Dendritic cell treated with granulocyte-macrophage colony-stimulating factor and Interleukin-4, amounts not matched to agents 40 ng/mL and 50 ng/mL, for 4 days (primary cell): Measurements from ENCODE around the gene KCNF1.
"Not testable (repeated sequence)": the region's sequence is repeated elsewhere in the genome, so short reads cannot be mapped to it uniquely, and the experiment has no call there.

Experiments used
- H3K27ac Mint-ChIP-seq: one replicate; pipeline ENCODE4 v1.8.0; 2022; ENCODE audit warnings: mild to moderate bottlenecking, mixed read lengths
- H3K27me3 Mint-ChIP-seq: one replicate; pipeline ENCODE4 v1.8.0; 2022; ENCODE audit warnings: mild to moderate bottlenecking, mixed read lengths
- H3K36me3 Mint-ChIP-seq: one replicate; pipeline ENCODE4 v1.8.0; 2022; ENCODE audit warnings: low read depth, mixed read lengths
- H3K4me1 Mint-ChIP-seq: one replicate; pipeline ENCODE4 v1.8.0; 2022; ENCODE audit warnings: low read depth, mixed read lengths
- H3K4me3 Mint-ChIP-seq: one replicate; pipeline ENCODE4 v1.8.0; 2022; ENCODE audit warnings: mild to moderate bottlenecking, moderate library complexity, mixed read lengths
- H3K9me3 Mint-ChIP-seq: one replicate; pipeline ENCODE4 v1.8.0; 2022; ENCODE audit warnings: mixed read lengths
- intact Hi-C: fragments of 100-400 bp; cut with micrococcal nuclease; formaldehyde crosslinking; loops from one replicate; pipeline ENCODE4 v1.15.0; 2022

KCNF1 gene

DNA sequence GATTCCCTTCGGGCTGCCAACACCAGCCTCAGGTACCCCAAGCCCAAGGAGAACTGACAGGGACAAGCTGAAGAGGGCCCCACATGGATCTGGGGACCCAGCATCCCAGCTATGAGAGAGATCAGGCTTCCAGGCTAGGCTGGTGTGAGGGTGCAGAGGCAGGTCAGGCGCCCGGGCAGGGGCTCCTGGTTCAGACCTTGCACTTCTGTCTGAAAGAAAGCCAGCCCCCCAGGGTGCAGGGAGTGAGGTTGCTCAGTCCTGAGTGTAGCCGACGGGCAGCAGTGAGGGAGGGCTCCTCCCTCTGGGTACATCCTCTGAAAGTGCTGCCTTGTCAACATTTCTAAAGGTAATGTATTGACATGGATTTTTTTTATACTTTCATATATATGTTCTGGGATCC lies 33.1 kb downstream of the KCNF1 start:
- intact Hi-C loops, result no loop called here
- no peak overlapping the region for H3K4me3 Mint-ChIP-seq
- no peaks in the 10 kb centered on the region for H3K4me1 Mint-ChIP-seq
- peaks cover 3% of the 10 kb centered on the region for H3K9me3 Mint-ChIP-seq
- H3K27ac Mint-ChIP-seq, result no peak overlapping the region
- H3K36me3 Mint-ChIP-seq, result no peaks in the 10 kb centered on the region
- H3K27me3 Mint-ChIP-seq, result peaks cover 32% of the 10 kb centered on the region

GRCh38 chr2:10946394-10946793 lies 34.7 kb downstream of the KCNF1 start:
- Mint-ChIP-seq H3K27ac (no peak overlapping the region), H3K4me1 (no peaks in the 10 kb centered on the region), H3K36me3 (no peaks in the 10 kb centered on the region), H3K27me3 (peaks cover 36% of the 10 kb centered on the region), H3K4me3 (no peak overlapping the region), H3K9me3 (peaks cover 9% of the 10 kb centered on the region)
- intact Hi-C loops, result no loop called here

DNA sequence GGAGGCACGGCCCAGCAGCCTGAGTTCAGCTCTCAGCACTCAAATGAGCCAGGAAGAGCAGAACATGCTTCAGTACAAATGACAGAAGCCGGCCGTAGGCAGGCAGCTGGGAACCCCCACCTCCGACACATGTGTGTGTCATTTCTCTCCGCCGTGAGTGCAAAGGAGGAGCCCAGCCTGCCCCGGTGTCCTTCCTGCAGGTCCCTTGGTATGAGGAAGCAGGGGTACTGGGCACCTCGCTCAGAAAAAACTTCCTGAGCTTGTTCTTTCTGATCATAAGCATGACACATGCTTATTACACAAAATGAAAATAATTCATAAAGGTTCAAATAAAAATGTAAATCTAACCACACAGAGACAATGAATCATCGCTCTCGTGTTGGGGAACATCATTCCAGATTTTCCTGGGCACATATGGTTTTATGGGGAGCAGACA lies 35.3 kb downstream of the KCNF1 start:
- Mint-ChIP-seq H3K36me3 (no peaks in the 10 kb centered on the region), H3K27ac (no peak overlapping the region), H3K9me3 (peaks cover 9% of the 10 kb centered on the region), H3K4me1 (no peaks in the 10 kb centered on the region), H3K27me3 (peaks cover 41% of the 10 kb centered on the region), H3K4me3 (no peak overlapping the region)
- intact Hi-C loops, result no loop called here

- peaks cover 44% of the 10 kb centered on the region for H3K27me3 Mint-ChIP-seq
- no peak overlapping the region for H3K27ac Mint-ChIP-seq
- H3K4me1 Mint-ChIP-seq, result no peaks in the 10 kb centered on the region
- H3K36me3 Mint-ChIP-seq, result no peaks in the 10 kb centered on the region
- peaks cover 9% of the 10 kb centered on the region for H3K9me3 Mint-ChIP-seq
- no peak overlapping the region for H3K4me3 Mint-ChIP-seq
- intact Hi-C loops, result no loop called here
These were observed 35.9 kb downstream of the KCNF1 start for GRCh38 chr2:10947446-10948187.

DNA sequence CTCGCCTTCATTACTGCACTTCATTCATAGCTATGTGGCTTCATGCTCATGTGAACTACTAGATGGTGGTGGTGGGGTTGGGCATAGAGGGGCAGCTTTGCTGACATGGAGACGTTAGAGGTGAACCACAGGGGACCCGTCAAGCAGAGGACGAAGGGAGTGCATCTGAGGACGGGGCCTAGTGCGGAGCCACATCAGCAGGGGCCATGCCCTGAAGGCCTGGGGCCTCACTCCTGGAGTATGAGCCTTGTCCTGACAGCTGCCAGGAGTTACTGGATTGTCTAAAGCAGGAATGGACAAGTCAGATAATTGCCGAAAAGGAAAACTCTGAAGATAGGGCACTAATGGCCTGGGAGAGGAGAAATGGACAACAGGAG lies 36.4 kb downstream of the KCNF1 start:
- H3K27ac Mint-ChIP-seq, result no peak overlapping the region
- H3K36me3 Mint-ChIP-seq, result no peaks in the 10 kb centered on the region
- intact Hi-C loops, result no loop called here
- no peak overlapping the region for H3K4me3 Mint-ChIP-seq
- H3K4me1 Mint-ChIP-seq, result no peaks in the 10 kb centered on the region
- peaks cover 45% of the 10 kb centered on the region for H3K27me3 Mint-ChIP-seq
- peaks cover 12% of the 10 kb centered on the region for H3K9me3 Mint-ChIP-seq

GRCh38 chr2:10948606-10949230 lies 37.0 kb downstream of the KCNF1 start:
- intact Hi-C loops, result no loop called here
- H3K9me3 Mint-ChIP-seq, result peaks cover 17% of the 10 kb centered on the region
- H3K36me3 Mint-ChIP-seq, result no peaks in the 10 kb centered on the region
- no peaks in the 10 kb centered on the region for H3K4me1 Mint-ChIP-seq
- peaks cover 48% of the 10 kb centered on the region for H3K27me3 Mint-ChIP-seq
- H3K27ac Mint-ChIP-seq, result no peak overlapping the region
- no peak overlapping the region for H3K4me3 Mint-ChIP-seq

GRCh38 chr2:10949835-10950234 lies 38.1 kb downstream of the KCNF1 start:
- Mint-ChIP-seq H3K4me3 (no peak overlapping the region), H3K9me3 (peaks cover 19% of the 10 kb centered on the region), H3K36me3 (no peaks in the 10 kb centered on the region), H3K4me1 (no peaks in the 10 kb centered on the region), H3K27me3 (peaks cover 45% of the 10 kb centered on the region), H3K27ac (no peak overlapping the region)
- intact Hi-C loops, result no loop called here

GRCh38 chr2:10951558-10952414 lies 40.1 kb downstream of the KCNF1 start:
- intact Hi-C loops, result no loop called here
- Mint-ChIP-seq H3K27ac (no peak overlapping the region), H3K4me3 (no peak overlapping the region), H3K4me1 (no peaks in the 10 kb centered on the region), H3K27me3 (peaks cover 50% of the 10 kb centered on the region), H3K36me3 (no peaks in the 10 kb centered on the region), H3K9me3 (peaks cover 19% of the 10 kb centered on the region)

GRCh38 chr2:10954416-10954815 lies 42.7 kb downstream of the KCNF1 start:
- H3K4me3 Mint-ChIP-seq, result no peak overlapping the region
- H3K4me1 Mint-ChIP-seq, result peaks cover 4% of the 10 kb centered on the region
- intact Hi-C loops, result no loop called here
- H3K27me3 Mint-ChIP-seq, result peaks cover 47% of the 10 kb centered on the region
- no peak overlapping the region for H3K27ac Mint-ChIP-seq
- H3K36me3 Mint-ChIP-seq, result no peaks in the 10 kb centered on the region
- H3K9me3 Mint-ChIP-seq, result peaks cover 19% of the 10 kb centered on the region

DNA sequence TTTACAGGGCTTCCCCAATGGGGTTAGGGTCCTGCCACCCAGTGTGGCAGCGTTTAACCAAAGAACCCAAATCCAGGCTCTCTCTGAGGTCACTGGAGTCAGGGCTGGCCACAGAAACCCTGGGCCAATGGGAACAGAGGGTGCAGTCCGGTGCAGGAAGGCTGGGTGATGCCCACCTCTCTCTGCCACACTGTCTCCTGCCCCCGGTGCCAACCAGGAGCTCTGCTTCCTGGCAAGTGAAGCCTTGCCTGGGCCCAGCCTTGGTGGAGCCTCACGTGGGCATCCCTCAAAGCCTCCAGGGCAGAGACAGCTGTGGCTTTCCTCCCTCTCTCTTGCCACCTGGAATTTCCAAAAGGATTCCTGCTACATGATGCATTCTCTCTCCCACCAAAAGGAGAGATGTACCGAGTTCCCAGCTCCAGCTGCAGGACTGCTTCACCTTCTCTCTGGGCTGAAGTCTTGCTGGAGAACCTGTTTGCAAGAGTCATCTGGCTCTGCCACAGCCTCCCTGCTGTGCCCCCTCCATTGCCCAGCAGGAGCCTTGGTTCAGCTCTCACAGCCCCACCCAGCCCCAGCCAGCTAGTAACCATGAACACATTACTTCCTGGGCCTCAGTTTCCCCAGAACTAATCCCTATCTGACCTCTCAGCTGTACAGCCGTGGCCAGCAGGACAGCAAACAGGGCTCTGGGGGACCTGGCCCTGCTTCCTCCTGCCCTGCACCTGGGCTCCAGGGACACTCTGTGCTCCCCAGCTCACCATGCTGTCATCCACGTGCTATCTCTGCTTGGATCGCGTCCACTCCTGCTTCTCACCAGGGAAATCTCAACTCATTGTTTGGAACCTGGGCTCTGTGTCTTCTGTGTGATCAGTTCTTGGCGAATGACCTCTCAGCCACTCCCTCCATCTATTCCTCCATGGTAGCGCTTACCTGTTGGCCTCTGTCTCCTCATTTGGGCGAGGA lies 43.4 kb downstream of the KCNF1 start:
- Mint-ChIP-seq H3K27me3 (peaks cover 45% of the 10 kb centered on the region), H3K36me3 (no peaks in the 10 kb centered on the region), H3K4me1 (peaks cover 4% of the 10 kb centered on the region), H3K27ac (no peak overlapping the region), H3K4me3 (no peak overlapping the region), H3K9me3 (peaks cover 16% of the 10 kb centered on the region)
- intact Hi-C loops, result no loop called here

DNA sequence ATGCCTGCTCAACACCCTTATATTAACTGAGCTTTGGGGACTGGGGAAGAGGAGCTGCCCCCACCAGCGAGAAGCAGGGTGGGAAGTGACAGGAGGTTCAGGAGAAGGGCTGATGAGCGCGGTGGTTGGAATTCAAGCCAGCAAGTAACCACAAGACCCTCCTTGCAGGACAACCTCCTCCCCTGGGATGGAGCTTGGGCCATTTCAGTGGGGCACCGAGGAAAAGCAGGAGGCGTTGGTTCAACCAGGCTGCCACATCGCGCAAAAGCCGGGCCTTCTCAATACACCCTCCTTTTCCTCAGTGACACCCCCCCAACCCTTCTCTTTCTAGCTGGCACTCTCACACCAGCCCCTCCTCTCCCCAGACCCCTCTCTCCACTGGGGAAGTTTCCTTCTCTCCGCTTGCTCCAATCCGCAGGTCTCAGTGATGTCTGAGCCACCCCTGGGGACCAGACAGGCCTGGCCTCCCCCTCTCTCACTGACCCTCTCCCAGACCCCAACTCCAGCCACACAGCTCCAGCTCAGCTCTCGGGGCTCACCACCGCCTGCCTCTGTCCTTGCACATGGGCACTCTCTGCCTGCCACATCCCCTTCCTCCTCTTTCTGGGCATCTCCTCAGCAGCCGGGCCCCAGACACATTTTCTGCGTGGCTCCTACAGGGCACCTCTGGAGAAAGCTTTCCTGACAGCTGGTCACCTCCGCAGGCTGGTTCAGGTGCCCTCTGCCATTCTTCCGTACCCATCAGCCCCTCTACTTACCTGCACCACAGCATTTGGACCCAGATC lies 44.5 kb downstream of the KCNF1 start:
- peaks cover 43% of the 10 kb centered on the region for H3K27me3 Mint-ChIP-seq
- H3K4me1 Mint-ChIP-seq, result peaks cover 4% of the 10 kb centered on the region
- no peak overlapping the region for H3K27ac Mint-ChIP-seq
- intact Hi-C loops, result no loop called here
- H3K9me3 Mint-ChIP-seq, result peaks cover 10% of the 10 kb centered on the region
- no peak overlapping the region for H3K4me3 Mint-ChIP-seq
- H3K36me3 Mint-ChIP-seq, result no peaks in the 10 kb centered on the region

GRCh38 chr2:10957391-10957790 lies 45.7 kb downstream of the KCNF1 start:
- Mint-ChIP-seq H3K9me3 (peaks cover 10% of the 10 kb centered on the region), H3K4me1 (peaks cover 4% of the 10 kb centered on the region), H3K4me3 (no peak overlapping the region), H3K27me3 (peaks cover 34% of the 10 kb centered on the region), H3K36me3 (no peaks in the 10 kb centered on the region), H3K27ac (no peak overlapping the region)
- intact Hi-C loops, result no loop called here

- H3K9me3 Mint-ChIP-seq, intact Hi-C loops, H3K4me3 Mint-ChIP-seq, H3K36me3 Mint-ChIP-seq, H3K27ac Mint-ChIP-seq: not testable (repeated sequence)
- H3K27me3 Mint-ChIP-seq, result peaks cover 30% of the 10 kb centered on the region
- H3K4me1 Mint-ChIP-seq, result peaks cover 12% of the 10 kb centered on the region
These were observed 46.7 kb downstream of the KCNF1 start for GRCh38 chr2:10958452-10958851.
